WTC11 (cell line): ENCODE data around the gene ERICH6B.

Experiments
- CTCF ChIP-seq: fragments of 200-600 bp; IDR thresholded peaks from 2 replicates; pipeline ENCODE4 v1.8.0; 2022; ENCODE audit warnings: antibody characterized with exemption
- E2F1 ChIP-seq: sonication (generic); formaldehyde crosslinking; IDR thresholded peaks from 2 replicates; pipeline ENCODE4 v1.8.0; 2022; ENCODE audit warnings: mild to moderate bottlenecking, missing genetic modification reagents
- E2F4 ChIP-seq: sonication (generic); formaldehyde crosslinking; IDR thresholded peaks from 2 replicates; pipeline ENCODE4 v1.8.1; 2022; ENCODE audit warnings: low read depth, mild to moderate bottlenecking, moderate library complexity, missing genetic modification reagents, borderline replicate concordance
- ESRRA ChIP-seq: sonication (generic); formaldehyde crosslinking; IDR thresholded peaks from 2 replicates; pipeline ENCODE4 v1.8.1; 2022; ENCODE audit warnings: mild to moderate bottlenecking, missing genetic modification reagents, borderline replicate concordance
- ETV6 ChIP-seq: sonication (generic); formaldehyde crosslinking; IDR thresholded peaks from 2 replicates; pipeline ENCODE4 v1.8.1; 2022; ENCODE audit warnings: mild to moderate bottlenecking, missing genetic modification reagents
- MAX ChIP-seq: sonication (generic); formaldehyde crosslinking; IDR thresholded peaks from 2 replicates; pipeline ENCODE4 v1.8.0; 2022; ENCODE audit warnings: mild to moderate bottlenecking, missing genetic modification reagents
- MXD4 ChIP-seq: fragments of 250-450 bp; sonication (Bioruptor Pico); IDR thresholded peaks from 2 replicates; pipeline ENCODE4 v1.8.0; 2021; ENCODE audit warnings: mild to moderate bottlenecking, moderate library complexity, borderline replicate concordance
- MYBL2 ChIP-seq: sonication (generic); formaldehyde crosslinking; IDR thresholded peaks from 2 replicates; pipeline ENCODE4 v1.8.1; 2023; ENCODE audit warnings: mild to moderate bottlenecking, moderate library complexity, missing genetic modification reagents
- NR1H2 ChIP-seq: sonication (generic); formaldehyde crosslinking; IDR thresholded peaks from 2 replicates; pipeline ENCODE4 v1.9.0; 2021; ENCODE audit warnings: mild to moderate bottlenecking, moderate library complexity, missing genetic modification reagents
- STAT6 ChIP-seq: sonication (generic); formaldehyde crosslinking; conservative IDR thresholded peaks from 2 replicates; pipeline ENCODE4 v1.8.1; 2023; ENCODE audit warnings: mild to moderate bottlenecking, low read depth, missing genetic modification reagents, moderate library complexity
- TEAD4 ChIP-seq: sonication (generic); formaldehyde crosslinking; IDR thresholded peaks from 2 replicates; pipeline ENCODE4 v1.8.0; 2022; ENCODE audit warnings: mild to moderate bottlenecking, missing genetic modification reagents
- USF2 ChIP-seq: sonication (generic); formaldehyde crosslinking; IDR thresholded peaks from 2 replicates; pipeline ENCODE4 v1.8.1; 2023; ENCODE audit warnings: mild to moderate bottlenecking, missing genetic modification reagents, moderate library complexity
- ZNF317 ChIP-seq: sonication (generic); formaldehyde crosslinking; IDR thresholded peaks from 2 replicates; pipeline ENCODE4 v1.8.1; 2023; ENCODE audit warnings: low read depth, mild to moderate bottlenecking, moderate library complexity, missing genetic modification reagents, borderline replicate concordance

GRCh38 chr13:45534604-45535003 is 80.9 kb downstream of the ERICH6B start:
- TF ChIP-seq MYBL2 (CRISPR knock-in tag), result no peak
- TF ChIP-seq ESRRA (CRISPR knock-in tag), result no peak
- TF ChIP-seq TEAD4 (CRISPR knock-in tag), result no peak
- TF ChIP-seq CTCF, result no peak
- TF ChIP-seq MXD4 (CRISPR knock-in tag), result no peak
- TF ChIP-seq MAX, result no peak
- no peak for TF ChIP-seq ETV6 (CRISPR knock-in tag)
- no peak for TF ChIP-seq E2F1 (CRISPR knock-in tag)
- TF ChIP-seq NR1H2, result no peak
- no peak for TF ChIP-seq E2F4 (CRISPR knock-in tag)
- no peak for TF ChIP-seq STAT6 (CRISPR knock-in tag)
- no peak for TF ChIP-seq USF2 (CRISPR knock-in tag)
- TF ChIP-seq ZNF317 (CRISPR knock-in tag), result no peak
